NCI-H748 treated with DMSO at 0.1 percent for 48 hours (cell line): ENCODE data around the gene THOC2.

ENCODE experiments used
- DNase-seq: peaks from one replicate; lab custom pipeline; 2025; lab: John Stamatoyannopoulos, UW

THOC2 gene

GRCh38 chrX:123563167-123563566, 169.7 kb downstream of the THOC2 start:
- no peak for DNase-seq

GRCh38 chrX:123562342-123563146, 170.3 kb downstream of the THOC2 start:
- no peak for DNase-seq

GRCh38 chrX:123561439-123562215, 171.2 kb downstream of the THOC2 start:
- DNase-seq, result no peak

- no peak for DNase-seq
Measured at GRCh38 chrX:123550829-123551228, 182.0 kb downstream of the THOC2 start.
